Activated CD4-positive, alpha-beta memory T cell treated with anti-CD3 and anti-CD28 coated beads, Interleukin-2, amount 10 ng/mL, durations not matched to agents 7 days and 5 days (primary cell): ENCODE results near the gene SFMBT2. TPM values are rescaled to one million over a fixed set of nuclear protein-coding genes. Genes with fewer than 3 reads are reported as not detected.

Experiments
- CTCF ChIA-PET: fragments of 350-600 bp; sonication (Branson Sonifier 250); formaldehyde crosslinking; loops from one replicate; lab custom pipeline; 2021; ENCODE audit warnings: antibody characterized with exemption, inconsistent platforms; lab: Charles Lee
- POLR2A ChIA-PET: fragments of 350-600 bp; sonication (Branson Sonifier 250); formaldehyde crosslinking; loops from one replicate; lab custom pipeline; 2021; ENCODE audit warnings: antibody characterized with exemption; lab: Charles Lee
- DNase-seq: peaks from one replicate; pipeline ENCODE4 v3.0.0-alpha.2; 2020
- H3K27ac Mint-ChIP-seq: one replicate; pipeline ENCODE4 v1.8.0; 2021; ENCODE audit warnings: mild to moderate bottlenecking, mixed read lengths
- H3K27me3 Mint-ChIP-seq: one replicate; pipeline ENCODE4 v1.8.0; 2021; ENCODE audit warnings: mixed read lengths
- H3K36me3 Mint-ChIP-seq: one replicate; pipeline ENCODE4 v1.8.0; 2021; ENCODE audit warnings: low read depth, mixed read lengths
- H3K4me1 Mint-ChIP-seq: one replicate; pipeline ENCODE4 v1.8.0; 2021; ENCODE audit warnings: mixed read lengths
- H3K4me3 Mint-ChIP-seq: one replicate; pipeline ENCODE4 v1.8.0; 2021; ENCODE audit warnings: mild to moderate bottlenecking, mixed read lengths
- H3K9me3 Mint-ChIP-seq: one replicate; pipeline ENCODE4 v1.8.0; 2021; ENCODE audit warnings: mixed read lengths
- total RNA-seq, 2 experiments: library from RNA; stranded (reverse); gene quantifications; one replicate each; pipeline ENCODE4 v1.2.3, GENCODE V29; 2021

Gene SFMBT2
- total RNA-seq, 2 experiments from 2014 or later: 25.8 to 27.0 TPM

- ChIA-PET POLR2A (interaction anchor here (0.7 kb wide), 1 partner anchor 144 kb away, joined by 3 read pairs; no protein-coding TSS in a partner anchor), CTCF (interaction anchor here (0.6 to 0.7 kb wide), 2 partner anchors 47 to 286 kb away, joined by 3 read pairs; no protein-coding TSS in a partner anchor)
- H3K27me3 Mint-ChIP-seq: no peaks in the 10 kb centered on the region
- no peak overlapping the region for H3K27ac Mint-ChIP-seq
- peaks cover 20% of the 10 kb centered on the region for H3K4me1 Mint-ChIP-seq
- no peak overlapping the region for H3K4me3 Mint-ChIP-seq
- H3K36me3 Mint-ChIP-seq: peaks cover 34% of the 10 kb centered on the region
- H3K9me3 Mint-ChIP-seq: peaks cover 4% of the 10 kb centered on the region
- no peak for DNase-seq
Observed at GRCh38 chr10:7340179-7340874, 70.5 kb downstream of the SFMBT2 start.

- no peak overlapping the region for H3K27ac Mint-ChIP-seq
- no peaks in the 10 kb centered on the region for H3K27me3 Mint-ChIP-seq
- H3K9me3 Mint-ChIP-seq: peaks cover 4% of the 10 kb centered on the region
- H3K36me3 Mint-ChIP-seq: peaks cover 34% of the 10 kb centered on the region
- peaks cover 20% of the 10 kb centered on the region for H3K4me1 Mint-ChIP-seq
- POLR2A ChIA-PET: no interaction called here
- no peak for DNase-seq
- H3K4me3 Mint-ChIP-seq: no peak overlapping the region
- CTCF ChIA-PET: no interaction called here
Observed at GRCh38 chr10:7339510-7339909, 71.3 kb downstream of the SFMBT2 start.

DNA sequence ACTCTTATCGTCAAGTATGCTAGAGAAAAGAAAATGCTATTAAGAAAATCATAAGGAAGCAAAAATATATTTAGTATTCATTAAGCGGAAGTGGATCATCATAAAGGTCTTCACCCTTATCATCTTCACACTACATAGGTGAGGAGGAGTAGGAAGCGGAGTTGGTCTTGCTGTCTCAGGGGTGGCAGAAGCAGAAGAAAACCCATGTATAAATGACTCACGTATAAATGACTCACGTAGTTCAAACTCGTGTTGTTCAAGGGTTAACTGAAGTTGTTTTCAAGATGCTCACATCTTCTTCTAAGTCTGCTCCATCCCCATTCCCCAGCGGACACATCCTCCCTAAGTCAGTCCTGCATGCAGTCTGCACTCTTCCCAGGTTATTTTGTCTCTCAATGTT, 72.4 kb downstream of the SFMBT2 start:
- Mint-ChIP-seq H3K9me3 (peaks cover 1% of the 10 kb centered on the region), H3K27me3 (no peaks in the 10 kb centered on the region), H3K4me1 (peaks cover 20% of the 10 kb centered on the region), H3K4me3 (no peak overlapping the region), H3K27ac (no peak overlapping the region), H3K36me3 (peaks cover 36% of the 10 kb centered on the region)
- DNase-seq: no peak
- CTCF ChIA-PET: no interaction called here
- POLR2A ChIA-PET: no interaction called here

DNA sequence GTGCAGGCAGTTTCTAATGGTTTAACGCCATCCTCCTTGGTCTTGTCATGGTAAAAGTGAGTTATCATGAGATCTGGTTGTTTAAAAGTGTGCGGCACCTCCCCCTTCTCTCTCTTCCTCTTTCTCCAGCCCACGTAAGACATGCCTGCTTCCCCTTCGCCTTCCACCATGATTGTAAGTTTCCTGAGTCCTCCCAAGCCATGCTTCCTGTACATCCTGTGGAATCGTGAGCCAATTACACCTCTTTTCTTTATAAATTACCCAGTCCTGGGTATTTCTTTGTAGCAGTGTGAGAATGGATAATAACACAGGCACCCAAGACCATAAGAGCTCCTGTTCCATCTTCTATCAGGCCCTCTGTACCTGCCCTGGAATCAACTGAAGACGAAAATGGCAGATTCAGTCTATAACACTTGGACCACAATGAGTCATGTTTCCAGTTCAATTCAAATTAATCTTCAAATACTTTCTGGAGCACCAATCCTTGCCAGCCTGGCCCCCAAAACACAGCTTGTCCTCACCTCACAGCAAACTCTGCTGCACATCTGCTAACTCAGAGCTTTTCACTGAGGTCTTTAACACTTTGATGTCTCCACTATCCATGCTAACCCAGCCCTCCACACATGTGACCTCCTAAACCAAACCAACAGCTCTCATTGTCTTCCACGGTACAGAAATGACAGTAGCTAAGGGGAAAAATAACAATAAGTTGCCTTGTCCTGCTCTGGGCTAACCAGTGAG, 73.2 kb downstream of the SFMBT2 start:
- Mint-ChIP-seq H3K4me1 (peaks cover 20% of the 10 kb centered on the region), H3K36me3 (peaks cover 31% of the 10 kb centered on the region), H3K27ac (no peak overlapping the region), H3K27me3 (no peaks in the 10 kb centered on the region), H3K4me3 (no peak overlapping the region), H3K9me3 (no peaks in the 10 kb centered on the region)
- no peak for DNase-seq
- CTCF ChIA-PET: interaction anchor here (0.5 kb wide), 1 partner anchor 10 kb away, joined by 3 read pairs; no protein-coding TSS in a partner anchor
- POLR2A ChIA-PET: no interaction called here

GRCh38 chr10:7335977-7336376, 74.9 kb downstream of the SFMBT2 start:
- Mint-ChIP-seq H3K27me3 (no peaks in the 10 kb centered on the region), H3K36me3 (peaks cover 42% of the 10 kb centered on the region), H3K9me3 (no peaks in the 10 kb centered on the region), H3K4me3 (no peak overlapping the region), H3K4me1 (peaks cover 20% of the 10 kb centered on the region), H3K27ac (no peak overlapping the region)
- ChIA-PET POLR2A (no interaction called here), CTCF (no interaction called here)
- no peak for DNase-seq

- no peak overlapping the region for H3K27ac Mint-ChIP-seq
- H3K9me3 Mint-ChIP-seq: peaks cover 5% of the 10 kb centered on the region
- H3K4me3 Mint-ChIP-seq: no peak overlapping the region
- peaks cover 45% of the 10 kb centered on the region for H3K36me3 Mint-ChIP-seq
- DNase-seq: no peak
- no peaks in the 10 kb centered on the region for H3K27me3 Mint-ChIP-seq
- peaks cover 17% of the 10 kb centered on the region for H3K4me1 Mint-ChIP-seq
- ChIA-PET POLR2A (no interaction called here), CTCF (no interaction called here)
Observed at GRCh38 chr10:7334642-7334964, 76.2 kb downstream of the SFMBT2 start.

DNA sequence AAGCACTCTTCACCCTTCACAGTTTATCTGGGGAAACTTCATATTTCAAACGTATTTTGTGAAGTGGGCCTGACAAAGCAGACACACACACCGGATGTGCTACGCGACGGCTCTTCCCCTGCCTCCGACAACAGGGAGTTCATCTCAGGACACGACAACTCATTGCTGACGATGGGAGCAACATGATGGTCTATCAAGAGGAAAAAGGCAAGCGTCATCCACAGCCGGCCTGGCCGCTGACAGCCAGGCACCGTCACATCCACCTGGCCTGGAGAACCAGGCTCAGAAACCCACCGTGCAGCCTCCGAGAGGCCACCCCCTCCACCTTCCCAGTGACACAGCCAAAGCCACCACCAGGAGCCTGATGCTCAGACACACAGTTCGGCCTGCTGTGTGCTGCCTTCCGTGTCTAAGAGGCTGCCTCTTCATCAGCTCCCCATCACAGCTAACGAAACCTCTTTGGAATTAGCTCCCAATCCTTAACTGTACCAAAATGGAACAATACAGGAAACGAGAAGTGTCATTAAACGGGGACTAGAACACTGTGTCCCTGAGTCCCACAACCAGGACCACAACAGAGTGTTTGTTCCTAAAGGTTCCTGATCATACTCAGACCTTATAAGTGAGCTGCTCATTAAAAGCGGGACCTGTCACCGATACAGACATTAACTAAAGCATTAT, 76.7 kb downstream of the SFMBT2 start:
- H3K36me3 Mint-ChIP-seq: peaks cover 47% of the 10 kb centered on the region
- H3K27me3 Mint-ChIP-seq: no peaks in the 10 kb centered on the region
- H3K4me1 Mint-ChIP-seq: peaks cover 15% of the 10 kb centered on the region
- H3K27ac Mint-ChIP-seq: no peak overlapping the region
- CTCF ChIA-PET: no interaction called here
- H3K9me3 Mint-ChIP-seq: peaks cover 5% of the 10 kb centered on the region
- no peak for DNase-seq
- no peak overlapping the region for H3K4me3 Mint-ChIP-seq
- POLR2A ChIA-PET: no interaction called here

DNA sequence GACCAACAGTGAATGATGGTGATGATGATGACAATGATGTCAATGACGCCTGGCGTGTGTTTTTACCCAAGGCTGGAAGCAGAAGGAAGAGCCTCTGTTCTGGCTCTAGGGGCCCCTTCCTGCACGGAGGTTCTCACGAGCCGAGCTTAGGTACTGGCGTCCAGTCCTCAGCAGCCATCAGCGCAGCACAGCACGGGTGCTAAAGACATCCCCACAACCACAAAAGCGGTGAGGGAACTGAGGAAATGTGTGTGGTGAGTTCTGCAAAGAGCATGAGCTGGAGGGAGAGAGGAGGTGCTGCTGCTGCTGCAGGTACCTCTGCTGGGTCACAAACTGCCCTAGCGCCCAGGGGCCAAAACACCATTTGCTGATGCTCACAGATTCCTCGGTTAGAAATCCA, 81.6 kb downstream of the SFMBT2 start:
- POLR2A ChIA-PET: no interaction called here
- DNase-seq: no peak
- H3K27ac Mint-ChIP-seq: no peak overlapping the region
- peaks cover 22% of the 10 kb centered on the region for H3K9me3 Mint-ChIP-seq
- no peaks in the 10 kb centered on the region for H3K4me1 Mint-ChIP-seq
- H3K27me3 Mint-ChIP-seq: no peaks in the 10 kb centered on the region
- peaks cover 56% of the 10 kb centered on the region for H3K36me3 Mint-ChIP-seq
- CTCF ChIA-PET: no interaction called here
- no peak overlapping the region for H3K4me3 Mint-ChIP-seq

DNA sequence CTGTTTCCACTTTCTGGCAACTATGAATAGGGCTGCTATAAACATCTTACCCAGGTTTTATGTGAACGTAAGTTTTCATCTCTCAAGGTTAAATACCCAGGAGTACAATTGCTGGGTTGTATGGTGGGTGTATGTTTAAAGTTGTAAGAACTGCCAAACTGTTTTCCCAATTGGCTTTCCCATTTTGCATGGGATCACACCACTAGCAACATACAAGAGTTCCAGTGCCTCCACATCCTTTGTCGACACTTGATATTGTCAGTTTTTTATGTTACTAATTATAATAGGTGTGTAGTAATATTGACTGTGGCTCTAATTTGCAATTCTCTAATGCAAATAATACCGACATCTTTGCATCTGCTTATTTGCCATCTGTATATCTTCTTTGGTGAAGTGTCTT, 82.9 kb downstream of the SFMBT2 start:
- Mint-ChIP-seq H3K27me3 (no peaks in the 10 kb centered on the region), H3K4me3 (no peak overlapping the region), H3K27ac (no peak overlapping the region), H3K36me3 (peaks cover 53% of the 10 kb centered on the region), H3K9me3 (peaks cover 23% of the 10 kb centered on the region), H3K4me1 (no peaks in the 10 kb centered on the region)
- CTCF ChIA-PET: no interaction called here
- DNase-seq: no peak
- POLR2A ChIA-PET: no interaction called here

- Mint-ChIP-seq H3K36me3 (peaks cover 29% of the 10 kb centered on the region), H3K27ac (no peak overlapping the region), H3K4me3 (no peak overlapping the region), H3K4me1 (peaks cover 22% of the 10 kb centered on the region), H3K9me3 (peaks cover 14% of the 10 kb centered on the region), H3K27me3 (no peaks in the 10 kb centered on the region)
- POLR2A ChIA-PET: no interaction called here
- CTCF ChIA-PET: no interaction called here
- DNase-seq: no peak
Observed at GRCh38 chr10:7322623-7323022, 88.2 kb downstream of the SFMBT2 start.

GRCh38 chr10:7320072-7320471, 90.8 kb downstream of the SFMBT2 start:
- no peak overlapping the region for H3K27ac Mint-ChIP-seq

GRCh38 chr10:7319632-7320031, 91.2 kb downstream of the SFMBT2 start:
- Mint-ChIP-seq H3K27ac (no peak overlapping the region), H3K9me3 (peaks cover 11% of the 10 kb centered on the region), H3K36me3 (peaks cover 23% of the 10 kb centered on the region), H3K4me1 (peaks cover 33% of the 10 kb centered on the region), H3K27me3 (no peaks in the 10 kb centered on the region), H3K4me3 (no peak overlapping the region)
- POLR2A ChIA-PET: interaction anchor here (1.0 kb wide), 1 partner anchor 64 kb away, joined by 3 read pairs; no protein-coding TSS in a partner anchor
- no peak for DNase-seq
- CTCF ChIA-PET: no interaction called here

More at GRCh38 chr10:7320072-7320471, 90.8 kb downstream of the SFMBT2 start:
- Mint-ChIP-seq H3K36me3 (peaks cover 23% of the 10 kb centered on the region), H3K4me3 (no peak overlapping the region), H3K4me1 (peaks cover 29% of the 10 kb centered on the region), H3K9me3 (peaks cover 11% of the 10 kb centered on the region), H3K27me3 (no peaks in the 10 kb centered on the region)
- POLR2A ChIA-PET: interaction anchor here (1.0 kb wide), 1 partner anchor 63 kb away, joined by 3 read pairs; no protein-coding TSS in a partner anchor
- no peak for DNase-seq
- CTCF ChIA-PET: no interaction called here

DNA sequence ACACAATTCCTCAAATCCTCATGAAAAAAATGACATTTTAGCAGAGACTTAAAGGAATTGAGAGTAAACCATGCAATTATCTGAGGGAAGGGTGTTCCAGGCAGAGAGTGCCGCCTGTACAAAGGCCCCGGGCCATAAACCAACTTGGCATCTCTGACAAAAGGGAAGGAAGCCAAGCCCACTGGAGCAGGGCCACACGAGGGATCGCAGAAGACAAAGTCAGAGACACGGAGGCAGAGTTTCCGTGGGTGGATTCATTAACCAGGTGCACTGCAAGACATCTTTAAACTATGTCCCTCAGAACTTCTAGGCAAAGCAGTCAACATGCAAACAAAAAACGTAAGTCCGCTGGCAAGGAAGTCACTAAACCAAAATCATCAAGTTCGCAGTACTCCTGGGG, 92.0 kb downstream of the SFMBT2 start:
- no peak for DNase-seq
- peaks cover 40% of the 10 kb centered on the region for H3K4me1 Mint-ChIP-seq
- H3K27ac Mint-ChIP-seq: no peak overlapping the region
- H3K4me3 Mint-ChIP-seq: no peak overlapping the region
- H3K36me3 Mint-ChIP-seq: peaks cover 16% of the 10 kb centered on the region
- H3K27me3 Mint-ChIP-seq: no peaks in the 10 kb centered on the region
- H3K9me3 Mint-ChIP-seq: peaks cover 5% of the 10 kb centered on the region
- POLR2A ChIA-PET: interaction anchor here (1.0 kb wide), 1 partner anchor 64 kb away, joined by 3 read pairs; no protein-coding TSS in a partner anchor
- CTCF ChIA-PET: no interaction called here
